NCI-H774 (cell line): ENCODE data around the gene CRTC1.
"Not testable (repeated sequence)": the region's sequence is repeated elsewhere in the genome, so short reads cannot be mapped to it uniquely, and the experiment has no call there.

Experiments used
- DNase-seq: peaks from one replicate; lab custom pipeline; 2025; lab: John Stamatoyannopoulos, UW

The CRTC1 gene

DNA sequence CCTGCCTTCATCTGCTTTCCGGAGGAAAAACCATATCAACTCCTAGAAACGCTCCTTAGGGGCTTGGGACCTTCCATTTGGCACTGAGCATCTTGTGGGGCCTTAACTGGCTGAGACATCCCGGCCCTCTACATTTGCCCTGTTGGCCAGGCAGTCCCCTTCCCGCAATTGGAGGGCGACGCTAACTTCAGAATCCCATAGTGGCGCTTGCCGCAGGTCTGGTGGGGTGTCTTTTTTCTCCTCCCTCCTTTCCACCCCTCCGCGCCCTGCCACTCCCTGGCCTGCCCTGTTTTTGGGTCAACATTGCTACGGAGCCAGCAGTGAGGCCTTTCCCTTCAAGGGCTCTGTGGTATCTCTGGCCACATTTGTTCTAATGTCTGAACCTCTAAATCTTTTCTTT, 13.6 kb upstream of the CRTC1 start:
- no peak for DNase-seq

- DNase-seq = no peak
Observed at GRCh38 chr19:18670312-18670711, 13.2 kb upstream of the CRTC1 start.

DNA sequence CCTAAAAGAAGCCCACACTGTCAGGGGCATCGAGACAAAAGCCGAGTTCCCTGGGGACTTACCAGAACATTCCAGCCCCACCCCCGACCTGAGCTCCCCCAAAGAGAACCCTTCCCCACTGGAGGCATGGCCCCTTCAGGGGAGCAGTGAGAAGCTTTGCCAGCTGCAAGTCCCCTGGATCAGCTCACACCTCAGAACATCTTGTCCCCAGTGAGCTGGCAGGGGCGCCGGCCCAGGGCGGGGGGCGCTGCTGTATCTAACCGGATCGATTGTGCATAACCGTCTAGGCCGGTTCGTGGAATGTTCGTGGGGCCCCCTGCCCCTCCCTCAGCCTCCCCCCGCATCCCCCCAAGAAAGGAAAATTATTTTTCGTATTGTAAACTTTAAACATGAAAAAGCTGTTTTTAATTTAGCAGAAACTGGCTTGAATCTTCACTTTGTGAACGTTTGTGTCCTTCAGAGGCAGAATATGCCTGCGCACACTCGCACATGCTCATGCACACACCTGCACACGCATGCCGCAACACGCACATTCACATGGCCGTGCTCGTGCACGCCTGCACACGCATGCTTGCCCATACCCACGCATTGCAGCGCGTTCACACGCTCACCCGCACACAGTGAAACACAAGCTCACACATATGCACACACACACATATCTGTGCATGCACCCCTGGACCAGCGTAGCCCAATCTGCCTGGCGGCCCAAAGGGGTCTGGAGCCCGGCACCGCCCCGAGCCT, 12.0 kb upstream of the CRTC1 start:
- DNase-seq = no peak

DNA sequence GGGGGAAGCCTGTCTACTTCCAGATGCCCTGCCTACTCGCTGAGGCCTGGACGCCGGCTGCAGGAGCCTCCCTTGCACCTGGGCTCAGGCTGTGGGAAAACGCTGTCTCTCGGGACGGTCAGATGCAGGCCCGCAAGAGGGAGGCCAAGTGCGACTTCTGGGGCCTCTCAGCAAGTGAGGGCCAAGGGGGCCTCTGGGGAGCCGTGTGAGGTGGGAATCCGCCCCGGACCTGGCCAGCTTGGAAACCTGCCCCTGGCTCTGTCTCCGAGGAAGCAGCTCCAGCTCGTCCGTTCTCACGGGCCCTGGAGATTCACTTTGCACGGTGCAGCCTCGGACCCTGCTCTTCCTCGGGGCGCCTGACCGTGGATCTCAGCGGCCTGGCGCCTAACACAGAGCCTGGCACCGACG, 11.4 kb upstream of the CRTC1 start:
- DNase-seq = no peak

DNA sequence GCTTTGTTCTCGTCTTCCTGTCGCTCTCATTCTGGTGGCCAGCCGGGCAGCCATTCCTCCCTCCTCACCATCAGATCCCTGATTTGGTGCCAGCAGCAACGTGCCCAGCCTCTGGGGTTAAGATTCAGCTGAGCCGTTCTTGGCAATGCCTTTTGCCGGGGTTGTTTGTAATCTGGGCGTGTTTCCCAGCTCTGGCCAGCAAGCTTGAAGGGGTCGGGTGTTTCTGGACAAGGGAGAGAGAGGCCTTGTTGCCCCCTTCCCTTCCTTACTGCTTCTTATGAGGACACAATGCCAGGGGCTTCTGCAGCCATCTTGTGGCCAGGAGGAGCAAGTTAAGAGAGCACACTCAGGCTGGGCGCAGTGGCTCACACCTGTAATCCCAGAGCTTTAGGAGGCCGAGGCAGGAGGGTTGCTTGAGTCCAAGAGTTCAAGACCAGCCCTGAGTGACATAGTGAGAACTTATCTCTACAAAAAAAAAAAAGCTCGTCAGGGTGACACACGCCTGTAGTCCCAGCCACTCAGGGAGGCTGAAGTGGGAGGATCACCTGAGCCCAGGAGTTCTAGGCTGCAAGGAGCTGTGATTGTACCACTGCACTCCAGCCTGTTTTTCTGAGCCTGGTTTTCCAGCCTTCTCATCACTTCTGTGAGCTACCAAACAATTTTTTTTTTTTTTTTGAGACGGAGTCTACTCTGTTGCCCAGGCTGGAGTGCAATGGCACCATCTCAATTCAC, 10.7 kb upstream of the CRTC1 start:
- DNase-seq = no peak

DNA sequence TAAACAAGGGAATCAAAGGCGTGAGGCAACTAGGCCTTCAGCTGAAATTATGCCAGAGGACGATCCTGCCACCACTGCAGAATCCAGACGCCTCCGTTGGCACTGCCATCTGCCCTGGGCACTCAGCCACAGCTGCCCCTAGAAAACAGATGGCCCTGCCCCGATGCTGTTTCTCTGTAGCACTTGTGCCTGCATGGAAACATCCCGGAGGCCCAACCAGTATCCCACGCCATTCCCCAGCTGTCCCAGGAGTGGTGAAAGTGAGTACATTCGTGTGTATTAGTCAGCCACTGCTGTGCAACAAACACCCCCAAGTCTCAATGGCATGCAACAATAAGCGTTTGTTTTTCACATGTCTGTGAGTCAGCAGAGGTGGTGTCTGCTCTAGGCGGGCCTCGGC, 8.9 kb upstream of the CRTC1 start:
- no peak for DNase-seq

DNA sequence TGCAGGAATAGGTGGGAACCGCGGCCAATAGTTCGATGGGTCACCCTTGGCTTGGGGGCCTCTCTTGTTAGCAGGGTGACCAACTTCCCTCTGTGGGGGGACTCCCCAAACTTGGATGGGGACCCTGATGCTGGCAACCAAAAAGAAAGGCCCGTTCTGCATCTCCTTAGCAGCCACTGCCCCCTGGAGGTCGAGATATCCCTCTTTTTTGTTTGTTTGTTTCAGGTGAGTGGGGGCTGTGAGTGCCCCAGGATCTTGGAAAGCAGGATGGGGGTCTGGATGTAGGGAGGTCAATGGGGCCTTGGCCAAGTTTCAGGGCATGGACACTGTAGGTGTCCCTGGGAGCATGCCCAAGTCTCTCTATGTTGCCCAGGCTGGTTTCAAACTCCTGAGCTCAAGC, 7.7 kb upstream of the CRTC1 start:
- DNase-seq = no peak

DNA sequence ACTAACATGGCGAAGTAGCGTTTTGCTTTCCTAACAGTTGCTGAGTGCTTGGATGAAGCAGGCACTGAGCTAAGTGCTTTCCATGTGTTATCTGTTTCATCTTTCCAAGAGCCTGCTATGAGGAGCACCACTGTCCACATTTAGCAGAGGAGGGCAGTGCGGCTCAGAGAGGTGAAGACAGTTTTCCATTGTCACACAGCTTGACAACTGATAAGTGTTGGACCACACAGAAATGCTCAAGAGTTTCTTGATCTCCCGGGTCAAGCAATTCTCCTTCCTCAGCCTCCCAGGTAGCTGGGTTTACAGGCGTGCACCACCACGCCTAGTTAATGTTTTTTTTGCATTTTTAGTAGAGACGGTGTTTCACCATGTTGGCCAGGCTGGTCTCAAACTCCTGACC, 6.8 kb upstream of the CRTC1 start:
- DNase-seq = no peak

DNA sequence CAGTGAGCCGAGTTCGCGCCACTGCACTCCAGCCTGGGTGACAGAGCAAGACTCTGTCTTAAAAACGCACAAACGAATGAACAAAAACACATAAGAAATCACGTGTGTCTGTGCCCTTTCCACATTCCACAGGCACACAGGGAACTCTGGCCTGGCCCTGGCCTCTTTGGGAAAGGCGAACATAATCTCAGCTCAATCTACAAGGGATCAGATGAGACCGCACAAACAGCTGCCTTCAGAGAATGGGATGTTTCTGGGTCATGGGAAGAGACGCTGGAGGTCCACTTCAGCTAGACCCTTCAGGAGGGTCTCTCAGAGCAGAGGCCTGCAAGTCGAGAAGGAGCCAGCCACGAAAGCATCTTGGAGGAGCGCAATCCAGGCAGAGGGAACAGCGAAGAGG, 6.3 kb upstream of the CRTC1 start:
- DNase-seq = no peak

GRCh38 chr19:18680148-18680547, 3.3 kb upstream of the CRTC1 start:
- not testable (repeated sequence) for DNase-seq

DNA sequence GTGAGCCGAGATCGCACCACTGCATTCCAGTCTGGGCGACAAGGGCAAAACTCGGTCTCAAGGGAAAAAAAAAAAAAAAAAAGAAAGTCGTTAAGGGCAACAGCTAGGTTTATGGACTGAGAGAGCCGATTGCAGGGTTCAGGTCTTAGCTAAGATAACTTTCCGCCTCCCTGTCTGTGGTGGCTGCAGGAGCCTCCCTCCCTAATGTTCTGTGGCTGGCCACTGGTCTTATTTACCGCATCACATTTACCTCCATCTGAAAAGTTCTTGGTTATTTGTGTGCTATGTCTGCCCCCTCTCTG, 722 bp upstream of the CRTC1 start:
- no peak for DNase-seq

DNA sequence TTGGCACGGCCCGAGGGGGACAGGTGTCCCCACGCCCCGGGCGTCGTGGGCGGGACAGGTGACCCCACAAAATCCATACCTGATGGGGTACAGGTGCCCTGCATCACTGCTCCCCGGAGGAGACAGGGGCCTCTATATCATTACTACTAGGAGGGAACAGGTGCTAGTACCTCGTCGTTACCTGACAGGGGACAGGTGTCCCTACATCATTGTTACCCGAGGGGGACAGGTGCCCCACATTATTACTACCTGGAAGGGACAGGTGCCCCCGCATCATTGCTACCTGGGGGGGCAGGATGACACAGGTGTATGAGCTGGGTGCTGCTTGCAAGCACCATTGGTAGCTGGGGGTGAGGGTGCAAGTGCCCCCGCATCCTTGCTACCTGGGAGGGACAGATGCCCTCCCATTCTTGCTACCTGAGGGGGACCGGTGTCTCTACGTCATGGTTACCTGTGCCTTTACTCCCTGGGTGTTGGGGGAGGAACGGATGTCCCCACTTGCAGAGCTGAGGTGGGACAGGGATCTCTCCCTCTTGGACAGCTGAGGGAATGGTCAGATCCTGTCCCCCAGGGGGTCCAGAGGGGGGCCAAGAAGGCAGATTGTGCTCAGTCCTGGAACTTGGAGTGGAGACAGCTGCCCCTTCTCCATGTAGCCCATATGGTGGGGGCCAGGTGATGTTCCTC, 620 bp downstream of the CRTC1 start:
- DNase-seq = no peak

- DNase-seq = no peak
Observed at GRCh38 chr19:18684642-18684993, 1.1 kb downstream of the CRTC1 start.

- no peak for DNase-seq
Observed at GRCh38 chr19:18685597-18686190, 2.2 kb downstream of the CRTC1 start.

DNA sequence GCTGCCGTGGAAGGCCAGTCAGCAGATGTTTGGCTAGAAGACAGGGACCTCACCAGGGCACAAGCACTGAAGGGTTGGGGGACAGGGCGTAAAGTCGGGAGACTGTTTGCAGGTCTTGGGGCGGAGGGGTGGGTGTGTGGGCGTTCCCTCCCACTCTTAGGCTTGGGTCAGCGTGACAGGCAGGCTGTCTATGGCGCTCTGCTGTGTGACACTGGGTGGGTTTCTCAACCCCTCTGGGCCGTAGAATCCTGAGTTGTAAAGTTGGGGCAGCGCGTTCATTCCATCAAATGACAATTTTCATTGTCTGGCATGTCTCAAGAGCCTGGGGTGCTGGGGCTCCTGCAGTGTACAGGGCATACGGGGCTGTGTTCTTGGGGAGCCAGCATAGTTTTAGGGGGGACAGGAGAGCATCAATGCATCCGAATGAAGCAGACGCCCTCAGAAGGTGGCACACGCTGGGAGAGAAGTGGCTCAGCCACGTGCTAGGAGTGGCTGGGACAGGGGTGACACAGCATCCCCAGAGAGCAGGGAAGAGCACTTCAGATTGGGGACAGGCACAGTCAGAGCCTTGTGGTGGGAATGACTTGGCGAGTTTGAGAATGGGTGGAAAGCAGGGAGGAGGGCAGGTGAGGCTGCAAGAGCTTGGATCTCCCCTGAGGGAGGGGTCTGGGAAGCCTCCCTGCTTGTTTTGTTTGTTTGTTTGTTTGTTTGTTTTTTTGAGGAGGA, 4.4 kb downstream of the CRTC1 start:
- DNase-seq = no peak

- DNase-seq = no peak
Observed at GRCh38 chr19:18696023-18696422, 12.5 kb downstream of the CRTC1 start.

DNA sequence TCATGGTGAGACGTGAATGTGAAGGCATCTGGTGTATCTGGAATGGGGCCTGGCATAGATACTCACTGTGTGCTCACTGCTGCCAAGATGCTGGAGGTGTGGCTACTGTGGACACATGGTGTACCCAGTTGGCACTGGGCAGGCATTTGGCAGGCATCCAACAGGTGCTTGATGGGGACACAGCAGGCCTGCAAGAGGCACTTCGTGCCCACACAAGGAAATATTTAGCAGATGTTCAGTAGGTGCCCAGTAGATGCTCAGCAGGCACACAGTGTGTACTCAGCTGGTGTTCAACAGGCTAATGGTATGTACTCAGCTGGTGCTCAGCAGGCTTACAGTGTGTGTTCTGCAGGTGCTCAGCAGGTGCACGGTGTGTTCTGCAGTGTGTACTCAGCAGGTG, 14.2 kb downstream of the CRTC1 start:
- DNase-seq = peak; percentile 90

DNA sequence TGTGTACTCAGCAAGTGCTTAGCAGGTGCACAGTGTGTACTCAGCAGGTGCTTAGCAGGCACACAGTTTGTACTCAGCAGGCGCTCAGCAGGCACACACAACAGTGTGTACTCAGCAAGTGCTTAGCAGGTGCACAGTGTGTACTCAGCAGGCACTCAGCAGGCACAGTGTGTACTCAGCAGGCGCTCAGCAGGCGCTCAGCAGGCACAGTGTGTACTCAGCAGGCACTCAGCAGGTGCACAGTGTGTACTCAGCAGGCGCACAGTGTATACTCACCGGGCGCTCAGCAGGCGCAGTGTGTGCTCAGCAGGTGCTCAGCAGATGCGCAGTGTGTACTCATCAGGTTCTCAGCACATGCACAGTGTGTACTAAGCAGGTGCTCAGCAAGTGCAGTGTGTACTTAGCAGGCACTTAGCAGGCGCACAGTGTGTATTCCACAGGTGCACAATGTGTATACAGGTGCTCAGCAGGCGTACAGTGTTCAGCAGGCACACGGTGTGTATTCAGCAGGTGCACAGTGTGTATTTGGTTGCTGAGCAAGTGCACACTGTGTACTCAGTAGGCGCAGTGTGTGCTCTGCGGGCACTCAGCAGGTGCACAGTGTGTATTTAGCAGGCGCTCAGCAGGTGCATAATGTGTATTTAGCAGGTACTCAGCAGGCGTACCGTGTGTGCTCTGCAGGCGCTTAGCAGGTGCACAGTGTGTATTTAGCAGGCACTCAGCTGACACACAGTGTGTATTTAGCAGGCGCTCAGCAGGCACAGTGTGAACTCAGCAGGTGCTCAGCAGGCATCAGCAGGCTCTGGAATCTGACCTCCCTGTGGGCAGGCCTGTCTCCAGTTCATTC, 15.1 kb downstream of the CRTC1 start:
- DNase-seq = peak; percentile 69

DNA sequence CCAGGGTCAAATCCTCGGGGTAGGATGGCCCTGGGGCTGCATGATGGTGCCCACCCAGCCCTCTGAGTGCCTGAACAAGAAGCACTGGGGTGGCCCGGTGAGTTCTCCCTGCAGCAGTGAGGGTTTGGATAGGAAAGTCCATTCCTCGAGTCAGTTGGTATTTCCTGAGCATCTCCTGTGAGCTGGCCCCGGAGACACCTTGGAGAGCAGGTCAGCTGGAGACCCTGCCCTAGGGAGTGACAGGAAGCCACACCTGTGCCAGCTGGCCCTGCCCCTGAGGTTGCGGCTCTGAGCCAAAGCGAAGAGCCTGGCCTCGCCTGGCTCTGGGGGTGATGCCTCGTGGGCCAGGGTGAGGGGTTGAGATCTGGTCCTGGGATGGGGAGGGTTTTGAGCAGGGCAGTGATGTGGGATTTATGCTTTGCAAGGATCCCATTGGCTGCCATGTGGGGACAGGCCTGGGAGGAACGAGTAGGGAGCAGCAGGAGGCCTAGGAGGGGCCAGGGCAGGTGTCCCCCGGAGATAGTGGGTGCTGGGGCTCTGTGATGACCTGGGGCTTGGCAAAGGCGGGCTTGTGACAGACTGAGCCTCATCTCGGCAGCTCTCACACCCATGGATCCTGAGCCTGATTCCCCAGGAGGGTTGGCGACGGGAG, 16.0 kb downstream of the CRTC1 start:
- DNase-seq = no peak

DNA sequence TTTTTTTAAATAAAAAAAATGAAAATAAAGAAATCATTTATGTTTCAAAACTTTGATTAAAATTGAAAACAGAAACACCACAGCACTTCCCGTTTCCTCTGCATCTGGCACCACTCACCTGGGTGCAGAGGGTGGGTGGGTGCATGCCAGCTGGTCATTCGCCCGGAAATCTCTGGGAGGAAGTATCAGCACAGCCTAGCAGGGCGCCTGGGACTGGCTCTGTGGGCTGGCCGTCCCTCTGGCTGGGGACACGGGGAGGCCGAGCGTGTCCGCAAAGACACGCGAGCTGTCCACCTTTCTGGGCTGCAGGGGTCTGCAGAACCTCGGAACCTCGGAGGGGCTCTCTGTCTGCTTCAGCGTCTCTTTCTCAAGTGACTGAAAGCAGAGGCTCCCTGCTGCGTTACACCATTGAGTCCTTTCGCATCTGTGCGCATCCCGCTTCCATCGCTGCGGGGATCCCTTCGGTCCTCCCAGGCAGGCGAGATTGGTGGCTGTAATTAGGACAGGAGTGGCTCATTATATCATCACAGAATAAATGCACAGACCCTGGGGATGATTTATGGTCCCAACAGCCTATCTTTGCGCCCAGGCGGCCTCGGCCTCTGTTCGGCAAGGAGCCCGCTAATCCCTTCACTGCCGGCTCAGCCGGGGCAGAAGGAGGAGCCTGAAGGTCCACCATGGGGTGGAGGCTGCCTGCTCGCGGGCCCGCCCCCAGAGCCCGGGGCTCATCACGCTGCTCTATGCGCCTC, 17.2 kb downstream of the CRTC1 start:
- peak; percentile 67 for DNase-seq
